Epithelial cell of esophagus (primary cell): Measurements from ENCODE around the gene PTPRN2.

ENCODE experiments used
- DNase-seq: peaks from one replicate; pipeline ENCODE4 v3.0.0; 2010; ENCODE audit warnings: low read depth
- H3K4me3 ChIP-seq: 2 replicates; pipeline ENCODE4 v1.5.1; 2011; ENCODE audit warnings: mild to moderate bottlenecking, low read length, control low read depth
- CTCF ChIP-seq: IDR thresholded peaks from 2 replicates; pipeline ENCODE4 v1.5.1; 2011; ENCODE audit warnings: low read depth, mild to moderate bottlenecking, low read length, control low read depth, inconsistent platforms; ENCODE audit not compliant: insufficient read depth; ENCODE audit errors: missing control alignments

PTPRN2 gene

GRCh38 chr7:157617401-157617800 lies 970.2 kb downstream of the PTPRN2 start:
- TF ChIP-seq CTCF, result no peak
- no peak overlapping the region for H3K4me3 ChIP-seq
- DNase-seq, result no peak

GRCh38 chr7:157616931-157617330 lies 970.7 kb downstream of the PTPRN2 start:
- TF ChIP-seq CTCF, result no peak
- no peak overlapping the region for H3K4me3 ChIP-seq
- DNase-seq, result no peak

GRCh38 chr7:157616426-157616825 lies 971.2 kb downstream of the PTPRN2 start:
- no peak for TF ChIP-seq CTCF
- DNase-seq, result no peak
- H3K4me3 ChIP-seq, result no peak overlapping the region

- H3K4me3 ChIP-seq, result no peak overlapping the region
- TF ChIP-seq CTCF, result no peak
- no peak for DNase-seq
Observed at GRCh38 chr7:157615852-157616251, 971.8 kb downstream of the PTPRN2 start.

- TF ChIP-seq CTCF, result no peak
- no peak for DNase-seq
- H3K4me3 ChIP-seq, result no peak overlapping the region
Observed at GRCh38 chr7:157615101-157615817, 972.4 kb downstream of the PTPRN2 start.

- no peak overlapping the region for H3K4me3 ChIP-seq
- DNase-seq, result no peak
- TF ChIP-seq CTCF, result no peak
Observed at GRCh38 chr7:157614457-157615020, 973.1 kb downstream of the PTPRN2 start.
